GM12865 (cell line): ENCODE data around the gene SLC15A4.

ENCODE experiments used
- DNase-seq: peaks from one replicate; pipeline ENCODE4 v3.0.0; 2010; ENCODE audit warnings: low read depth
- H3K4me3 ChIP-seq: 2 replicates; pipeline ENCODE4 v1.5.1; 2011; ENCODE audit warnings: mild to moderate bottlenecking, low read depth, low read length, control low read depth
- CTCF ChIP-seq: IDR thresholded peaks from 2 replicates; pipeline ENCODE4 v1.5.1; 2011; ENCODE audit warnings: low read length, control low read depth, low read depth, inconsistent platforms; ENCODE audit not compliant: insufficient read depth; ENCODE audit errors: missing control alignments

Gene SLC15A4

GRCh38 chr12:128793701-128794100 lies 30.1 kb downstream of the SLC15A4 start:
- no peak for TF ChIP-seq CTCF
- DNase-seq, result no peak
- H3K4me3 ChIP-seq, result no peak overlapping the region

- no peak for DNase-seq
- no peak overlapping the region for H3K4me3 ChIP-seq
These were observed 30.9 kb downstream of the SLC15A4 start for GRCh38 chr12:128792881-128793280.

GRCh38 chr12:128792398-128792797 lies 31.4 kb downstream of the SLC15A4 start:
- no peak for DNase-seq
- no peak overlapping the region for H3K4me3 ChIP-seq
- no peak for TF ChIP-seq CTCF

More at GRCh38 chr12:128792881-128793280, 30.9 kb downstream of the SLC15A4 start:
- TF ChIP-seq CTCF, result no peak

- no peak for TF ChIP-seq CTCF
- peak; percentile 57 for DNase-seq
- no peak overlapping the region for H3K4me3 ChIP-seq
These were observed 32.1 kb downstream of the SLC15A4 start for GRCh38 chr12:128791395-128792322.

GRCh38 chr12:128790653-128791373 lies 32.9 kb downstream of the SLC15A4 start:
- TF ChIP-seq CTCF, result no peak
- no peak for DNase-seq
- H3K4me3 ChIP-seq, result no peak overlapping the region

- peak; percentile 54 for DNase-seq
- H3K4me3 ChIP-seq, result no peak overlapping the region
- no peak for TF ChIP-seq CTCF
These were observed 33.5 kb downstream of the SLC15A4 start for GRCh38 chr12:128790221-128790620.
